HAP-1 (cell line): ENCODE measurements around the gene PPID.
A peak's percentile ranks its signal among the peaks of the same experiment; 100 is the strongest.
"Not testable (repeated sequence)": the region's sequence is repeated elsewhere in the genome, so short reads cannot be mapped to it uniquely, and the experiment has no call there.

Experiments
- DNase-seq, 2 experiments: peaks; one replicate each; pipeline ENCODE4 v3.0.0-alpha.2; 2016 to 2020; ENCODE audit warnings: low spot score in 2 of 2
- H3K27me3 ChIP-seq: fragments of 250-450 bp; sonication (Bioruptor Pico); 2 replicates; pipeline ENCODE4 v1.5.1; 2020; ENCODE audit warnings: low read depth, mild to moderate bottlenecking, moderate library complexity
- H3K36me3 ChIP-seq: fragments of 250-450 bp; sonication (Bioruptor Pico); replicated peaks from 2 replicates; pipeline ENCODE4 v1.5.1; 2020; ENCODE audit warnings: mild to moderate bottlenecking
- H3K4me1 ChIP-seq: fragments of 250-450 bp; sonication (Bioruptor Pico); 2 replicates; pipeline ENCODE4 v1.5.1; 2020; ENCODE audit warnings: mild to moderate bottlenecking
- H3K4me3 ChIP-seq: fragments of 250-450 bp; sonication (Bioruptor Pico); 2 replicates; pipeline ENCODE4 v1.5.1; 2020; ENCODE audit warnings: mild to moderate bottlenecking, moderate library complexity
- H3K9me3 ChIP-seq: fragments of 250-450 bp; sonication (Bioruptor Pico); 2 replicates; pipeline ENCODE4 v1.5.1; 2020; ENCODE audit warnings: mild to moderate bottlenecking, moderate library complexity
- in situ Hi-C: fragments of 300-500 bp; cut with MboI; formaldehyde crosslinking; loops from 3 replicates; pipeline ENCODE4 v1.14.3; 2020; ENCODE audit warnings: low sequenced_read_pairs, inconsistent platforms, mixed read lengths

The PPID gene

GRCh38 chr4:158756588-158756987, 33.4 kb upstream of the PPID start:
- H3K9me3 ChIP-seq = no peaks in the 10 kb centered on the region
- no peaks in the 10 kb centered on the region for H3K27me3 ChIP-seq
- in situ Hi-C loops = no loop called here
- H3K4me1 ChIP-seq = no peaks in the 10 kb centered on the region
- no peaks in the 10 kb centered on the region for H3K36me3 ChIP-seq
- H3K4me3 ChIP-seq = no peak overlapping the region
- no peak for DNase-seq

- H3K4me3 ChIP-seq, H3K36me3 ChIP-seq, in situ Hi-C loops, H3K27me3 ChIP-seq, DNase-seq, H3K9me3 ChIP-seq, H3K4me1 ChIP-seq: not testable (repeated sequence)
Measured at GRCh38 chr4:158755819-158756218, 32.6 kb upstream of the PPID start.

GRCh38 chr4:158754385-158755180, 31.4 kb upstream of the PPID start:
- H3K27me3 ChIP-seq = no peaks in the 10 kb centered on the region
- in situ Hi-C loops = no loop called here
- no peak for DNase-seq

GRCh38 chr4:158750379-158750778, 27.2 kb upstream of the PPID start:
- DNase-seq = no peak
- Histone ChIP-seq H3K36me3 (no peaks in the 10 kb centered on the region), H3K4me3 (no peak overlapping the region), H3K4me1 (peaks cover 8% of the 10 kb centered on the region), H3K27me3 (no peaks in the 10 kb centered on the region), H3K9me3 (no peaks in the 10 kb centered on the region)
- in situ Hi-C loops = no loop called here

More at GRCh38 chr4:158754385-158755180, 31.4 kb upstream of the PPID start:
- Histone ChIP-seq H3K36me3 (no peaks in the 10 kb centered on the region), H3K4me1 (peaks cover 8% of the 10 kb centered on the region), H3K4me3 (no peak overlapping the region), H3K9me3 (no peaks in the 10 kb centered on the region)

GRCh38 chr4:158746537-158746936, 23.3 kb upstream of the PPID start:
- H3K36me3 ChIP-seq, H3K9me3 ChIP-seq, H3K4me3 ChIP-seq, in situ Hi-C loops, DNase-seq, H3K27me3 ChIP-seq, H3K4me1 ChIP-seq: not testable (repeated sequence)

GRCh38 chr4:158741326-158742021, 18.3 kb upstream of the PPID start:
- no peak for DNase-seq
- Histone ChIP-seq H3K9me3 (no peaks in the 10 kb centered on the region), H3K27me3 (no peaks in the 10 kb centered on the region), H3K4me1 (0 out of 2 replicates have a peak, but pooled peaks cover 4% of the 10 kb centered on the region), H3K4me3 (no peak overlapping the region), H3K36me3 (no peaks in the 10 kb centered on the region)
- in situ Hi-C loops = no loop called here

GRCh38 chr4:158739600-158739999, 16.4 kb upstream of the PPID start:
- Histone ChIP-seq H3K9me3 (no peaks in the 10 kb centered on the region), H3K27me3 (no peaks in the 10 kb centered on the region), H3K4me1 (0 out of 2 replicates have a peak, but pooled peaks cover 4% of the 10 kb centered on the region), H3K36me3 (no peaks in the 10 kb centered on the region), H3K4me3 (no peak overlapping the region)
- no peak for DNase-seq
- in situ Hi-C loops = no loop called here

- no peaks in the 10 kb centered on the region for H3K36me3 ChIP-seq
- H3K4me3 ChIP-seq = no peak overlapping the region
- H3K9me3 ChIP-seq = no peaks in the 10 kb centered on the region
- no peaks in the 10 kb centered on the region for H3K27me3 ChIP-seq
- in situ Hi-C loops = no loop called here
- no peak for DNase-seq
- 0 out of 2 replicates have a peak, but pooled peaks cover 4% of the 10 kb centered on the region for H3K4me1 ChIP-seq
Measured at GRCh38 chr4:158738866-158739265, 15.7 kb upstream of the PPID start.

GRCh38 chr4:158729716-158730559, 6.7 kb upstream of the PPID start:
- H3K36me3 ChIP-seq = no peaks in the 10 kb centered on the region
- in situ Hi-C loops = loop anchor here (10.0 kb wide), 2 partner anchors 115 to 475 kb away; no protein-coding TSS in a partner anchor
- H3K27me3 ChIP-seq = peaks cover 11% of the 10 kb centered on the region; the same call in 1 of the 2 replicates
- peak; percentile 62 to 70 for DNase-seq
- no peaks in the 10 kb centered on the region for H3K4me1 ChIP-seq
- H3K4me3 ChIP-seq = no peak overlapping the region
- no peaks in the 10 kb centered on the region for H3K9me3 ChIP-seq

GRCh38 chr4:158728236-158728635, 5.0 kb upstream of the PPID start:
- in situ Hi-C loops = loop anchor here (10.0 kb wide), 2 partner anchors 117 to 477 kb away; no protein-coding TSS in a partner anchor

GRCh38 chr4:158726633-158727032, 3.4 kb upstream of the PPID start:
- peaks cover 8% of the 10 kb centered on the region for H3K4me1 ChIP-seq
- H3K36me3 ChIP-seq = peaks cover 3% of the 10 kb centered on the region; the same call in 1 of the 2 replicates
- peaks cover 8% of the 10 kb centered on the region; the same call in 1 of the 2 replicates for H3K27me3 ChIP-seq
- no peak for DNase-seq
- no peak overlapping the region for H3K4me3 ChIP-seq
- no peaks in the 10 kb centered on the region for H3K9me3 ChIP-seq
- in situ Hi-C loops = loop anchor here (10.0 kb wide), 2 partner anchors 118 to 478 kb away; no protein-coding TSS in a partner anchor

More at GRCh38 chr4:158728236-158728635, 5.0 kb upstream of the PPID start:
- Histone ChIP-seq H3K4me3 (no peak overlapping the region), H3K4me1 (peaks cover 3% of the 10 kb centered on the region), H3K27me3 (peaks cover 11% of the 10 kb centered on the region; the same call in 1 of the 2 replicates), H3K9me3 (no peaks in the 10 kb centered on the region), H3K36me3 (no peaks in the 10 kb centered on the region)
- no peak for DNase-seq

GRCh38 chr4:158724637-158725036, 1.4 kb upstream of the PPID start:
- no peak for DNase-seq
- no peak overlapping the region for H3K4me3 ChIP-seq
- H3K4me1 ChIP-seq = peaks cover 10% of the 10 kb centered on the region
- in situ Hi-C loops = loop anchor here (10.0 kb wide), 2 partner anchors 120 to 480 kb away; no protein-coding TSS in a partner anchor
- peaks cover 17% of the 10 kb centered on the region for H3K36me3 ChIP-seq
- H3K9me3 ChIP-seq = no peaks in the 10 kb centered on the region
- peaks cover 5% of the 10 kb centered on the region; the same call in 1 of the 2 replicates for H3K27me3 ChIP-seq

- no peaks in the 10 kb centered on the region for H3K9me3 ChIP-seq
- H3K4me3 ChIP-seq = peak overlapping the region; percentile 89
- DNase-seq = peak; percentile 49 to 50
- H3K36me3 ChIP-seq = peaks cover 37% of the 10 kb centered on the region
- in situ Hi-C loops = loop anchor here (10.0 kb wide), 2 partner anchors 122 to 482 kb away; no protein-coding TSS in a partner anchor
- H3K4me1 ChIP-seq = peaks cover 10% of the 10 kb centered on the region
- no peaks in the 10 kb centered on the region for H3K27me3 ChIP-seq
Measured at GRCh38 chr4:158722291-158722916, 792 bp downstream of the PPID start.
